Duodenal mucosa (tissue), 2 donors: ENCODE results near the gene LY6G6F.

Source experiments
- H3K27ac ChIP-seq: one replicate; pipeline ENCODE4 v1.7.0; 2013; ENCODE audit warnings: low read depth, low read length
- H3K27me3 ChIP-seq, 2 donors: one replicate each; pipeline ENCODE4 v1.7.0; 2013; ENCODE audit warnings: low read length in 2 of 2, control low read depth in 1 of 2; ENCODE audit not compliant: insufficient read depth in 2 of 2, control insufficient read depth in 1 of 2
- H3K36me3 ChIP-seq, 2 donors: one replicate each; pipeline ENCODE4 v1.7.0; 2013; ENCODE audit warnings: low read length in 2 of 2, control low read depth in 1 of 2; ENCODE audit not compliant: insufficient read depth in 2 of 2, control insufficient read depth in 1 of 2
- H3K4me1 ChIP-seq, 2 donors: one replicate each; pipeline ENCODE4 v1.7.0; 2013; ENCODE audit warnings: low read length in 2 of 2, control low read depth in 1 of 2; ENCODE audit not compliant: insufficient read depth in 2 of 2, control insufficient read depth in 1 of 2
- H3K4me3 ChIP-seq, 2 donors: one replicate each; pipeline ENCODE4 v1.7.0; 2013; ENCODE audit warnings: low read length in 2 of 2, low read depth in 1 of 2
- H3K9ac ChIP-seq, 2 donors: one replicate each; pipeline ENCODE4 v1.7.0; 2013; ENCODE audit warnings: low read length in 2 of 2, low read depth in 1 of 2
- H3K9me3 ChIP-seq, 2 donors: one replicate each; pipeline ENCODE4 v1.7.0; 2013; ENCODE audit warnings: low read length in 2 of 2, control low read depth in 1 of 2; ENCODE audit not compliant: control insufficient read depth in 1 of 2

The LY6G6F gene

DNA sequence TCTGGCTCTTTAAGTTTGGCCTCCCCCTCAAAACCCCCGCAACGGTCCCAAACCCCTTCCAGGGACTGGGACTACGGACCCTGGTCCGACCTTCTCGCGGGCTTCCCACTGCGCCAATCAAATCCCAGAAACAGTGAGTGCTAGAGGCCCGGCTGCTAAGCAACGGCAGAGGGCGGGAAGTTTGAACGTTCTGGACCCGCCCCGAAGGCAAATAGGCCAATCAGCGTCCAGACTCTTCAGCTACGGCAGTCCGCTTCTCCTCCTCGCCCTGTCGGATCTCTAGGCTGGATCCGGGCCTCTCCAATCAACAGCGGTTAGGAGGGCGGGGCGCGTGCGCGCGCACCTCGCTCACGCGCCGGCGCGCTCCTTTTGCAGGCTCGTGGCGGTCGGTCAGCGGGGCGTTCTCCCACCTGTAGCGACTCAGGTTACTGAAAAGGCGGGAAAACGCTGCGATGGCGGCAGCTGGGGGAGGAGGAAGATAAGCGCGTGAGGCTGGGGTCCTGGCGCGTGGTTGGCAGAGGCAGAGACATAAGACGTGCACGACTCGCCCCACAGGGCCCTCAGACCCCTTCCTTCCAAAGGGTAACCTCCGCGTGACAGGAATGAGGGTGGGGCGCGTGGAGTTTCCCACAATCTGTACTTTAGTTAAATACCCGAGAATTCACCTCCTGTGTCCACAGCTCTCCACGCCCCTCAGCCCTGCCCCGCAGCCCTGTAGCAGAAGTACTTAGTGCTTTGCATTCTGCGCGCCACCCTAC lies 33.2 kb downstream of the LY6G6F start, which contains the start of gene MSH5:
TSS of gene MSH5 (plus strand) at position 367 of the 758 bp plus-strand sequence. CDS start 462 bp downstream, outside the sequence.
- H3K27me3 ChIP-seq = no peaks in the 10 kb centered on the region
- peak within 1 kb of the TSS; percentile 87 to 90 for H3K9ac ChIP-seq

DNA sequence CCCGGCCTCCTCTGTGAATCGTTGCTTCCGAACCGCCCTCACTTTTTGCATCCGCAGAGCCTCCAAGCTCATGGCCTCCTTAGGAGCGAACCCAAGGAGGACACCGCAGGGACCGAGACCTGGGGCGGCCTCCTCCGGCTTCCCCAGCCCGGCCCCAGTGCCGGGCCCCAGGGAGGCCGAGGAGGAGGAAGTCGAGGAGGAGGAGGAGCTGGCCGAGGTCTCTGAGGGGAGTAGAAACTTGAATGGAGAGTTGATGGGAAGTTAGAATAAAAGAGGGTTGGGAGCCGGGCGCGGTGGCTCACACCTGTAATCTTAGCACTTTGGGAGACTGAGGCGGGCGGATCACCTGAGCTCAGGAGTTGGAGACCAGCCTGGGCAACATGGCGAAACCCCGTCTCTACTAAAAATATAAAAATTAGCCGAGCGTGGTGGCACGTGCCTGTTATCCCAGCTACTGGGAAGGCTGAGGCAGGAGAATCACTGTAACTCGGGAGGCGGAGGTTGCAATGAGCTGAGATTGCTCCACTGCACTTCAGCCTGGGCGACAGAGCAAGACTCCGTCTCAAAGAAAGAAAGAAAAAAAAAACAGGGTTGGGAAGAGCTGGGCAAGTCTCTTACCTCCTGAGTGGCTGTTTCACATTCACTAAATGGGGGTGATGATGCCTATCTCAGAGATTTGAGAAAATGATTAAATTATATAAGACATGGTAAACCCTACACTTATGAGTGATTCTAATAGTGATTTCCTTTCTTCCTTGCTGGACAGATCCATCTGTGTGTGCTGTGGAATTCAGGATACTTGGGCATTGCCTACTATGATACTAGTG lies 33.9 kb downstream of the LY6G6F start:
- no peaks in the 10 kb centered on the region for H3K27me3 ChIP-seq
- peak overlapping the region; percentile 80 to 83 for H3K4me3 ChIP-seq
- no peaks in the 10 kb centered on the region for H3K9me3 ChIP-seq
- H3K27ac ChIP-seq = peak overlapping the region; percentile 80
- H3K9ac ChIP-seq = peak overlapping the region; percentile 87 to 90
- peaks cover 0 to 13% of the 10 kb centered on the region in 2 donors for H3K36me3 ChIP-seq
- peaks cover 28 to 38% of the 10 kb centered on the region in 2 donors for H3K4me1 ChIP-seq

More for the DNA sequence above, 33.2 kb downstream of the LY6G6F start, which contains the start of gene MSH5:
- Histone ChIP-seq H3K27ac (peak within 1 kb of the TSS; percentile 94), H3K4me3 (peak within 1 kb of the TSS; percentile 80 to 83), H3K36me3 (peaks cover 0 to 13% of the 10 kb centered on the region in 2 donors), H3K4me1 (peaks cover 28 to 39% of the 10 kb centered on the region in 2 donors), H3K9me3 (no peaks in the 10 kb centered on the region)

DNA sequence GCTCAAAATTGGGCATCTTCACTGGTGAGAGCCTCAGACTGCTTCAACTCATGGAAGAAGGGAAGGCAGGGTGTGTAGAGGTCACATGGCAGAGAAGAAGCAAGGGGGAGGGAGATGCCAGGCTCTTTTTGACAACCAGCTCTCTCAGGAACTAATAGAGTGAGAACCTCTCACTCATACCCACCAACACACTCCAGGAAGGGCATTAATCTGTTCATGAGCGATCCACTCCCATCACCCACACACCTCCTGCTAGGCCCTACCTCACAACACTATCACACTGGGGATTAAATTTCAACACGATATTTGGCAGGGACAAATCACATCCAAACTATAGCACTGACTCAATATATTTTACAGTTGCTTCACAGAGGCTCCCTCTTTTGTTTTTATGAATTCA lies 35.1 kb downstream of the LY6G6F start:
- H3K27ac ChIP-seq = no peak overlapping the region
- H3K9ac ChIP-seq = no peak overlapping the region
- no peaks in the 10 kb centered on the region for H3K27me3 ChIP-seq

DNA sequence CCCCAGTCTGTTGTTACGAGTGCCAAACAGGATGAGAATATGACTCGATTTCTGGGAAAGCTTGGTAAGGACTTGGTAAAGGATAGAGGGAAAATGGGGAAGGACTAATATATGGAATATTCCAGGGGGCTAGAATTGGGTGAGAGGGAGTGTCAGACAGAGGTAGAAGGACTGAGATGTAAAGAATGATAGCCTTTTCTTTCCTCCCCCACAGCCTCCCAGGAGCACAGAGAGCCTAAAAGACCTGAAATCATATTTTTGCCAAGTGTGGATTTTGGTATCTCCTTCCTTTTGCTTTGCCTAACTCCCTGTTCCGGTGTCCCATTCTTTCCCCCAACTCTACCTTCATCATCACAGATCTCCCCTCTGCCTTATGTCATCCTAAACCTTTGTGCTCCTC lies 36.2 kb downstream of the LY6G6F start:
- no peak overlapping the region for H3K27ac ChIP-seq
- no peak overlapping the region for H3K9ac ChIP-seq
- H3K27me3 ChIP-seq = no peaks in the 10 kb centered on the region
- peaks cover 0 to 19% of the 10 kb centered on the region in 2 donors for H3K36me3 ChIP-seq
- H3K4me1 ChIP-seq = peaks cover 14 to 26% of the 10 kb centered on the region in 2 donors
- no peaks in the 10 kb centered on the region for H3K9me3 ChIP-seq
- no peak overlapping the region for H3K4me3 ChIP-seq

More for the DNA sequence above, 35.1 kb downstream of the LY6G6F start:
- H3K36me3 ChIP-seq = peaks cover 0 to 13% of the 10 kb centered on the region in 2 donors
- no peaks in the 10 kb centered on the region for H3K9me3 ChIP-seq
- H3K4me1 ChIP-seq = peaks cover 25 to 35% of the 10 kb centered on the region in 2 donors
- no peak overlapping the region for H3K4me3 ChIP-seq

DNA sequence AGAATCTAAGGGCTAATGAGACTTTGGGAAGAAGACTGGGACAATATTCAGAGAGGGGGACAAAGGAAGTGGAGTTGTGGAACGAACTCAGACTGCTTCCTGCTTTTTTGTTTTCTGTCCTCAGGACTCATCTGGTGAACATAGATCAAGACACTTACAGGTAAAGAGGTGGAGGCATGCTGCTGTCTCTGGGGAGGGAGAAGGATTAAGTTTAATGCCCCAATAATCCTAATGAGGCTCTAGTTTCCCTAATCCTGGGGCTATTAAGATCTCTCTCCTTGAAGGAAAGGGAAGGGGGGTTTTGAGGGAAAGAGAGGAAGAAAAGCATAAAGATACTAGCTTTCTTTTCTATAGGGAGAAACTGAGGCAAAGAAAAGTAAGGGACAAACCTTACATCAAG lies 37.8 kb downstream of the LY6G6F start:
- Histone ChIP-seq H3K9me3 (no peaks in the 10 kb centered on the region), H3K27me3 (no peaks in the 10 kb centered on the region), H3K27ac (no peak overlapping the region), H3K4me1 (peaks cover under 1 to 12% of the 10 kb centered on the region in 2 donors), H3K9ac (no peak overlapping the region), H3K4me3 (no peak overlapping the region), H3K36me3 (peaks cover 0 to 19% of the 10 kb centered on the region in 2 donors)

DNA sequence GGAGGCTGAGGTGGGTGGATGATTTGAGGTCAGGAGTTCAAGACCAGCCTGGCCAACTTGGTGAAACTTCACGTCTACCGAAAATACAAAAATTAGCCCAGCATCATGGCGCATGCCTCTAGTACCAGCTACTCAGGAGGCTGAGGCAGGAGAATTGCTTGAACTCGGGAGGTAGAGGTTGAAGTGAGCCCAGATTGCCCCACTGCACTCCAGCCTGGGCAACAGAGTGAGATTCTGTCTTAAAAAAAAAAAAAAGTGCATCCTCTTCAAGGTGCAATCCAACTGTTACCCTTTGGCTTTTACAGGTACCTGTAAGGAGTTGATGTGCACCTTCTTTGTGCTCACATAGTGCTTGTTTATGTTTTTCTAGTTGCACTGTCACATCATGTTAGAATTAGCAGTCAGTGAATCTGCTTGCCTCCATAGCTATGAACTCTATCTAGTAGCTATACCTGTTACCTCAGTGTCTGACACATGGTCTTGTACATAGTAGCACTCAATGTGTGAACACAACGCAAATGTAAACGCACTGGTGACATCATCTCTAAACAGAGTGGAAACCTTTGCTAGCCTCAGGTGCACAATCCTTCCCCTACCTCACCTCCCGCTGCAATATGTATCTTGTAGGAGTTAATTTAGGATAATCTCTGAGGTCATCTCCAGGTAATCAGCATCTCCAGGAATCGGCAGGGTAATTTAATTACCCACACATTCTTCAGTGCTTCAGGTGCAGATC lies 42.8 kb downstream of the LY6G6F start:
- Histone ChIP-seq H3K36me3 (peaks cover 0 to 6% of the 10 kb centered on the region in 2 donors), H3K27me3 (no peaks in the 10 kb centered on the region), H3K4me1 (no peaks in the 10 kb centered on the region), H3K4me3 (no peak overlapping the region), H3K9me3 (no peaks in the 10 kb centered on the region), H3K27ac (no peak overlapping the region), H3K9ac (no peak overlapping the region)

DNA sequence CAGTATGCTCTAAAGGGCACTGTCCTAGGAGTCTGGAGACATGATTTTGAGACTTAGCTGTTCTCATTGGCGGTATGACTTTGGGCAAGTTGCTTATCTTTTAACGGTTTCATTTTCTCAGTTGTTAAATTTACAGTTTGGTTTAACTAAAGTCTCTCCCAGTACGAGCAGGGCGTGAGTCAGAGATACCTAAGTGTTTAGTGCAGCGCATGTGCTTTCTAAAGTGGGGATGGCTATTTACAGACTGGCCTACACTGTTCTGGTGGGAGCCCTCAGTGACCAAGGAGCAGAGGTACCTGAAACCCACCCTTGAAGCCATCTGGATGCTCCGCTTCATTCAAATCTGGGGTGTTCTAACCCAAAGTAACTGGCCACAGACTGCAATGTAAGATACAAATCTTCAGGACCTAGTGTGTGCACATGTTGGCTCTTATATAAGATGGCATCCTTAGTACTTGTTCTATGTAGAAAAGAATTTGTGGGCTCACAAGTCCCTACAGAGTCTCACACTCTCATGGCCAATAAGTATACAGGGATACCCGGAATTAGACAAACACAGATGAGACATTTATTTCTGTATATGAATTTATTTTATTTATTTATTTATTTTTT lies 43.9 kb downstream of the LY6G6F start:
- no peak overlapping the region for H3K9ac ChIP-seq
- no peaks in the 10 kb centered on the region for H3K27me3 ChIP-seq
- H3K27ac ChIP-seq = no peak overlapping the region
- no peak overlapping the region for H3K4me3 ChIP-seq
- no peaks in the 10 kb centered on the region for H3K4me1 ChIP-seq
- H3K36me3 ChIP-seq = peaks cover 0 to 6% of the 10 kb centered on the region in 2 donors
- H3K9me3 ChIP-seq = no peaks in the 10 kb centered on the region

DNA sequence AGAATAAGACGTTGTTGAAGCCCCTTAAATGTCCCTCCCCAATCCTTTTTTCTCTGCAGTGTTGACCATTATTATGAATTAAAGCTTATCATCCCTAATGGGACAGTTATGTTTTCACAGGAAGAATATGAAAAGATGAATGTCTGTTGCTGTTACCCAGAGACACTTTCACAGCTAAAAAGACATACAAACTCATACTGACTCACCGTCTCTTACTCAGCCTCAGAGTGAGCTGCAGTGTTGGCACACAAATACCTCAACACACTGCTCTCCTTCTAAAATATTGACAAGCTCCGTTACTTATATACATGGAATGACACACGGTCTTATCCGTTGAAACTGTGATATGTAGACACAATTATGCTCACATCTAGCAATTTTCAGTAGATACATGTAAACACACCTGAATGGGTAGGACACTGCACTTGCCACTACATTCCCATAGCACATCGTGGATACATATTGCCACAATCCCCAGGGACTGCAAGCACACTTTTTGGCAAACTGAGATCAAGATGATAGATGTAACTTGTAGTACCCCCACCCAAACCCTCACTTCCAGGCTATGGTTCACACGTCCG lies 46.2 kb downstream of the LY6G6F start:
- H3K4me3 ChIP-seq = no peak overlapping the region
- H3K9ac ChIP-seq = no peak overlapping the region
- no peaks in the 10 kb centered on the region for H3K27me3 ChIP-seq
- H3K9me3 ChIP-seq = no peaks in the 10 kb centered on the region
- H3K36me3 ChIP-seq = no peaks in the 10 kb centered on the region
- H3K27ac ChIP-seq = no peak overlapping the region
- no peaks in the 10 kb centered on the region for H3K4me1 ChIP-seq

DNA sequence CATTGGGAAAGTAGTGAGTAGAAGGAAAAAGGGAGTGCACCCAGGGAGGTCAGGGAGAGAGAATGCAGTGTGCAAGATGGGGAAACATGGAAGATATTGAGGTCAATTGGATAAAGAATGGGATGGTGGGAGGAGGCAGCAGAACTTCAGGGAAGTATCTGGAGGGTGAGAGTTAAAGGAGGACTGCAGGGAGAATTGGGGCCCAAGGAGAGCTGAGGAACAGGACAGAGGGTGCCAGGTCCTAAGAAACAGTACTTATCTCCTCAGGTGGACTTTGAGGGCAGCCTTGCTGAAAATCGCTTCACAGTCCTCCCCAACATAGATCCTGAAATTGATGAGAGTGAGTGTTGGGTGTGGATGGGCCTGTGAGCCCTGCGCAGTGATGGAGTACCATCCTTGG lies 51.6 kb downstream of the LY6G6F start:
- Histone ChIP-seq H3K36me3 (peaks cover 0 to 20% of the 10 kb centered on the region in 2 donors), H3K9me3 (no peaks in the 10 kb centered on the region)

More for the DNA sequence above, 51.6 kb downstream of the LY6G6F start:
- Histone ChIP-seq H3K27ac (no peak overlapping the region), H3K4me3 (no peak overlapping the region), H3K4me1 (peaks cover 16 to 27% of the 10 kb centered on the region in 2 donors), H3K27me3 (no peaks in the 10 kb centered on the region), H3K9ac (no peak overlapping the region)
